Thyroid gland (tissue), 4 donors: Measurements from ENCODE around the gene ABHD8.

Experiments
- POLR2A ChIP-seq, 2 donors: fragments of 450-650 bp; IDR thresholded peaks; one replicate each; pipeline ENCODE4 v1.6.1; 2017; ENCODE audit warnings: antibody characterized with exemption in 2 of 2, mild to moderate bottlenecking in 2 of 2, moderate library complexity in 1 of 2
- TF ChIP-seq, protein P1 (sequence below), 6 experiments: fragments of 200-600 bp in 3 of 6; fragments of 450-650 bp in 3 of 6; sonication (generic) in 3 of 6; IDR thresholded peaks; one replicate each; pipeline ENCODE4 v1.5.1; 2016 to 2019; ENCODE audit warnings: antibody characterized with exemption in 6 of 6, mild to moderate bottlenecking in 2 of 6, inconsistent platforms in 1 of 6, moderate library complexity in 1 of 6

DNA sequence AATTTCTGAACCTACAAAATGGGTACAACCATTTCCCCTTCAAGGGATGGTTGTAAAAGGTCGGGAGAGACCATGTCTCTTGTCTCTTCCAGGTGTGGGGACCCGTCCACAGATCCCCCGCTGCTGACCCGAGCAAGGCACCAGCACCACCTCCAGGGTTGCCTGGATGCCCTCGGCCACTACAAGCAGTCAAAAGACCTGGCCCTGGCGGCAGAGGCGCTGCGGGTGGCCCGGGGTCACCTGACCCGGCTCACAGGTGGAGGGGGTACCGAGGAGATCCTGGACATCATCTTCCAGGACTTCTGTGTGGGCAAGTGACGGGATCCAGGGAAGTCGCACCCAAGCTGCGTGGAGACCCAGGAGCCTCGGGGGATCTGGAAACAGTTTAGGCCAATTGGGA is 38.2 kb upstream of the ABHD8 start:
- TF ChIP-seq, protein P1, sequence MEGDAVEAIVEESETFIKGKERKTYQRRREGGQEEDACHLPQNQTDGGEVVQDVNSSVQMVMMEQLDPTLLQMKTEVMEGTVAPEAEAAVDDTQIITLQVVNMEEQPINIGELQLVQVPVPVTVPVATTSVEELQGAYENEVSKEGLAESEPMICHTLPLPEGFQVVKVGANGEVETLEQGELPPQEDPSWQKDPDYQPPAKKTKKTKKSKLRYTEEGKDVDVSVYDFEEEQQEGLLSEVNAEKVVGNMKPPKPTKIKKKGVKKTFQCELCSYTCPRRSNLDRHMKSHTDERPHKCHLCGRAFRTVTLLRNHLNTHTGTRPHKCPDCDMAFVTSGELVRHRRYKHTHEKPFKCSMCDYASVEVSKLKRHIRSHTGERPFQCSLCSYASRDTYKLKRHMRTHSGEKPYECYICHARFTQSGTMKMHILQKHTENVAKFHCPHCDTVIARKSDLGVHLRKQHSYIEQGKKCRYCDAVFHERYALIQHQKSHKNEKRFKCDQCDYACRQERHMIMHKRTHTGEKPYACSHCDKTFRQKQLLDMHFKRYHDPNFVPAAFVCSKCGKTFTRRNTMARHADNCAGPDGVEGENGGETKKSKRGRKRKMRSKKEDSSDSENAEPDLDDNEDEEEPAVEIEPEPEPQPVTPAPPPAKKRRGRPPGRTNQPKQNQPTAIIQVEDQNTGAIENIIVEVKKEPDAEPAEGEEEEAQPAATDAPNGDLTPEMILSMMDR (IDR thresholded peaks at IDR 0.05): no peak
- no peak for TF ChIP-seq POLR2A (IDR thresholded peaks at IDR 0.05)
